Measurements from ENCODE around the gene PPP2R2C. TPM values are rescaled to one million over a fixed set of nuclear protein-coding genes. Genes with fewer than 3 reads are reported as not detected.

Gene PPP2R2C
- total RNA-seq, 4 donors from 2014 or later = 0.47 to 4.6 (median 1.0) TPM

DNA sequence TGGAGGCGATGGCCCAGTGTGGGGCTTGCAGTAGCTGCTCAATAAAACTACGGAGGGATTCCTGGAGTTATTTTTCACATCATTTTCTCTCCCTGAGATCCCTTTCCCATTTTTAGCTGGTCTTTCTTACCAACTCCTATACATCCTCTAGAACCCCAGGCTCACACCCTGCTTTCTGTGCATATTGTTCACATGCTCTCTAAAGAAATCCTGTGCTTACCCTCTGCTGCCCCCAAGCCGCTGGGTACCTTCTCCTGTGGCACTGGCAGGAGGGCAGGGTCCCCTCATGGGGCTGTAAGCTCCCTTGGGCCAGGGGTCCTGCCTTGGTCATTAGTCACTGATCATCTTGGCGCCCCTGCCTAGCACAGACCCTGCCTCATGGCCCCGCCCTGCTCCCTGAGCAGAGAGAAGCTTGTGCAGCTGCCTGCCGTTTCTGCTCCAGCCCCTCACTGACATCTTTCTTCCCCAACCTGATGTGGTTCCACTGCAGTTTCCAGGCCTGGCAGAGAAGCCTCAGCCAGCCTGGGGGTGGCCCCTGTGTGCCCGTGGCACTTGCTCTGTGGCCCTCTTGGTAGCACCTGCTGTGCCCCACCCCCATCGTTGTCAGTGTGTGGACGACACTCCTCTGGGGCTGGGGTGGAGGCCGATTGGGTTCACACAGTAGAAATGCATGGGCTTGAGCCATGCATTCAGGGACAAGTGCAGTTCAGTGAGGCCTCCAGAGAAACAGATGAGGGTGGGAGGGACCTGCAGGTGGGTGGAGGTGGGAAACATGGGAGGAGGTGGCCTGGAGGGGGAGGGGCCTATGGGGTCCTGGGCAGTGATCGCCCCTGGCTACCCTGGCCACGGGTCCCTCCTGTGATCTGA, 133.2 kb downstream of the PPP2R2C start:
- WGBS, 2 donors (ENCODE audit: low coverage in 1 of 2) = 54 to 93% methylated on average over 2 to 7 of the region's 12 CpGs
- no peak for ATAC-seq
- TF ChIP-seq EP300 (IDR thresholded peaks at IDR 0.05) (no peak), POLR2AphosphoS5 (IDR thresholded peaks at IDR 0.05) (no peak), POLR2A (IDR thresholded peaks at IDR 0.05) (no peak)
- TF ChIP-seq, protein P1, sequence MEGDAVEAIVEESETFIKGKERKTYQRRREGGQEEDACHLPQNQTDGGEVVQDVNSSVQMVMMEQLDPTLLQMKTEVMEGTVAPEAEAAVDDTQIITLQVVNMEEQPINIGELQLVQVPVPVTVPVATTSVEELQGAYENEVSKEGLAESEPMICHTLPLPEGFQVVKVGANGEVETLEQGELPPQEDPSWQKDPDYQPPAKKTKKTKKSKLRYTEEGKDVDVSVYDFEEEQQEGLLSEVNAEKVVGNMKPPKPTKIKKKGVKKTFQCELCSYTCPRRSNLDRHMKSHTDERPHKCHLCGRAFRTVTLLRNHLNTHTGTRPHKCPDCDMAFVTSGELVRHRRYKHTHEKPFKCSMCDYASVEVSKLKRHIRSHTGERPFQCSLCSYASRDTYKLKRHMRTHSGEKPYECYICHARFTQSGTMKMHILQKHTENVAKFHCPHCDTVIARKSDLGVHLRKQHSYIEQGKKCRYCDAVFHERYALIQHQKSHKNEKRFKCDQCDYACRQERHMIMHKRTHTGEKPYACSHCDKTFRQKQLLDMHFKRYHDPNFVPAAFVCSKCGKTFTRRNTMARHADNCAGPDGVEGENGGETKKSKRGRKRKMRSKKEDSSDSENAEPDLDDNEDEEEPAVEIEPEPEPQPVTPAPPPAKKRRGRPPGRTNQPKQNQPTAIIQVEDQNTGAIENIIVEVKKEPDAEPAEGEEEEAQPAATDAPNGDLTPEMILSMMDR (IDR thresholded peaks at IDR 0.05) = no peak
- Histone ChIP-seq H3K36me3 (no peaks in the 10 kb centered on the region), H3K27me3 (peaks cover 60% of the 10 kb centered on the region), H3K4me1 (peaks cover 0 to 6% (median 0%) of the 10 kb centered on the region in 3 donors), H3K9me3 (peaks cover 0 to under 1% (median 0%) of the 10 kb centered on the region in 3 donors), H3K4me3 (no peak overlapping the region), H3K27ac (no peak overlapping the region)

DNA sequence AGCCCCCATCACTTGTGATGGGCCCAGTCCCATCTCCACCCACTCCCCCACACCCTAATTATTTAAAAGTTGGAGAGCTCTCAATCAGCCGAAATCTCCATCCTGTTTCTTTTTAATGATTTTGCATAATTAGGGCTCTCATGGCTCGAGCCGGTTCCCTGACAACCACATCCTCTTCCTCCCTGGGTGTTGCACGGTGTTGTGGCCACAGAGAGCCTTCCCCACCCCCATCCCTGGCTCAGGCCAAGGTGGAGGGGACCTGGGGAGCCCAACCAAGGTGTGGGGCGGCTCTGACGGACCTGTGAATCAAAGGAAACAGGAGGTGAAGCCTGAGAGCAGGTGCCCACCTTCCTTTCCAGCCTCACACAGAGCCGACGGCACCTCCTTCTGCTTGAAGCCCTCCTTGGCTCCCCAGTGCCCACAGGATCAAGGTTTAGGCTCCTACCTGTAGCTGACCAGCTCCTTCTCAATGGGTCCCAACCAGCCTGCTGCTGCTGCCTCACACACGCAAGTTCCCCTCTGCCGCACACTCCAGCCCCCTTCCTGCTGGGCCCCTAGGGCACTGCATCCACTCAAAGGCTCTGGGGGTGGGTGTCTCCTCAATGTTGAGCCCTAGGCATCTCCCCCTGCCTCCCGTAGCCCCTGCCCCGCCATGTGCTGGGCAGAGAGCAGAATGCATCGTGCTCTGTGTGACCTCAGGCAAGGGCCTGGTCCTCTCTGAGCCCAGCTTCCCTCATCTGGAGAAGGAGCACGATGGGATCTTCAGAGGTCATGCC, 134.1 kb downstream of the PPP2R2C start:
- peaks cover 0 to 6% (median 0%) of the 10 kb centered on the region in 3 donors for H3K4me1 ChIP-seq
- no peak for ATAC-seq
- H3K4me3 ChIP-seq = no peak overlapping the region
- TF ChIP-seq EP300 (IDR thresholded peaks at IDR 0.05) (no peak), POLR2A (IDR thresholded peaks at IDR 0.05) (no peak), POLR2AphosphoS5 (IDR thresholded peaks at IDR 0.05) (no peak)
- TF ChIP-seq, protein P1 (IDR thresholded peaks at IDR 0.05) = no peak
- WGBS, 2 donors (ENCODE audit: low coverage in 1 of 2) = 38 to 60% methylated on average over 4 to 6 of the region's 14 CpGs
- peaks cover 68% of the 10 kb centered on the region for H3K27me3 ChIP-seq
- H3K9me3 ChIP-seq = peaks cover 0 to 6% (median 0%) of the 10 kb centered on the region in 3 donors
- H3K27ac ChIP-seq = no peak overlapping the region
- H3K36me3 ChIP-seq = no peaks in the 10 kb centered on the region

DNA sequence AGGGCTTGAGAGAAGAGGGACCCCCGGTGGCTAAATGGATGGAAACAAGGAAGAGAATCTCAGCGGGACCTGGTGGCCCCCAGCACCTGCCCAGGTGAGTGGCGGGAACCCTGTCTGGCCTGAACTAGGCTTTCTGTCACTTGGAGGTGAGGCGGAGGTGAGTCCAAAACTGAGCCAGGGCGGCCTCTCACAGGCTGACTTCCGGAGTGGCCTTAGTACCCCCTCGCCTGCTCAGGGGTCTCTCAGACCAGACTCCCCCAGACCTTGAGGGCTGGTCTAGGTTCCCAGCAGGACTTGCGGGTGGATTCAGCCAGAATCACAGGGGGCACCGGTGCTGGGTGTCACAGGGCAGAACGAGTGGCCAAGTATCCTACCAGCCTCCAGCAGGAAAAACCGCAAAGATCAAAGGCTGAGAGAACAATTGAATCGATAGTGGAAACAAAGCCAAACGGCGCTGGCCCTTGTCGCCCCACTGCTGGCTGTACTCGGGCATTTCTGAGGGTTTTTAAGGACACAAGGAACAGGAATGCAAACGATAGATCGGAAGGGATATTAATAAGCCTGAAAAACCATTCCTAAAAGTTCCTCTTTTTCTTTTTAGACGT, 135.0 kb downstream of the PPP2R2C start:
- H3K27me3 ChIP-seq = peaks cover 77% of the 10 kb centered on the region
- H3K27ac ChIP-seq = no peak overlapping the region
- H3K9me3 ChIP-seq = peaks cover 0 to 6% (median 0%) of the 10 kb centered on the region in 3 donors
- WGBS, 2 donors (ENCODE audit: low coverage in 1 of 2) = 22 to 31% methylated on average over 10 to 15 of the region's 19 CpGs
- H3K36me3 ChIP-seq = no peaks in the 10 kb centered on the region
- no peak overlapping the region for H3K4me3 ChIP-seq
- H3K4me1 ChIP-seq = peaks cover 0 to 3% (median 0%) of the 10 kb centered on the region in 3 donors
- ATAC-seq = no peak
- TF ChIP-seq, protein P1 (IDR thresholded peaks at IDR 0.05) = no peak
- no peak for TF ChIP-seq EP300 (IDR thresholded peaks at IDR 0.05)
- TF ChIP-seq POLR2A (IDR thresholded peaks at IDR 0.05) = no peak
- no peak for TF ChIP-seq POLR2AphosphoS5 (IDR thresholded peaks at IDR 0.05)

DNA sequence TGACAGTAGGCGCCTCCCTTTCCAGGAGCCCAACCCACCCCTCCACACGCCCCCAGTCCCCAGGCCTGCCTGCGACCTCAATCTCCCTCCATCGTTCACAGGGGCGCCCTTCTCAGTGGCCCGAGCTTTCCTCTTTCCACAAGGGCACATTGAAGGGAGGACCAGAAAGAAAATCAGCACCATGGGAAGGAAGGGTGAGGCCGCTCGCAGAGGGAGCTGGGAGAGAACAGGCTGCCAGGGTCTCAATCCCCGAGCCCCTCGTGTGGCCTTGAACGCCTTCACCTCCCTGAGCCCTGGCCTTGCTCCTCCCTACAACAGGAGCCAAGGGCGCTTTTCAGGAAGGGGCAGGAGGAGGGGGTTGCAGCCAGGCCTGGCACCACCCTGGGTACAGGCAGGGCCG, 136.2 kb downstream of the PPP2R2C start:
- ATAC-seq = no peak
- H3K27ac ChIP-seq = no peak overlapping the region
- H3K27me3 ChIP-seq = peaks cover 87% of the 10 kb centered on the region
- H3K9me3 ChIP-seq = peaks cover 0 to 11% (median 0%) of the 10 kb centered on the region in 3 donors
- TF ChIP-seq EP300 (IDR thresholded peaks at IDR 0.05) (no peak), POLR2A (IDR thresholded peaks at IDR 0.05) (no peak), POLR2AphosphoS5 (IDR thresholded peaks at IDR 0.05) (no peak)
- TF ChIP-seq, protein P1 (IDR thresholded peaks at IDR 0.05) = no peak
- no peaks in the 10 kb centered on the region for H3K36me3 ChIP-seq
- no peaks in the 10 kb centered on the region for H3K4me1 ChIP-seq
- WGBS, 2 donors (ENCODE audit: low coverage in 1 of 2) = 20 to 40% methylated on average over 1 to 2 of the region's 13 CpGs
- no peak overlapping the region for H3K4me3 ChIP-seq
